PFSK-1 (cell line): ENCODE data around the gene FLRT3.

Source experiments
- FOXP2 ChIP-seq: optimal IDR thresholded peaks from 2 replicates; pipeline ENCODE3; 2011; ENCODE audit warnings: borderline replicate concordance, control low read depth, inconsistent platforms; ENCODE audit not compliant: insufficient read depth; ENCODE audit errors: extremely low read length, extremely low read depth
- POLR2AphosphoS5 ChIP-seq: IDR thresholded peaks from 2 replicates; pipeline ENCODE4 v1.6.1; 2012; ENCODE audit warnings: low read depth, mild to moderate bottlenecking, control low read depth, low read length, moderate library complexity
- REST ChIP-seq, 2 experiments: IDR thresholded peaks; 2 replicates each; pipeline versions ENCODE4 v1.6.1 to v1.8.0; 2011 to 2012; ENCODE audit warnings: low read depth in 2 of 2, low read length in 2 of 2, control low read depth in 1 of 2, inconsistent platforms in 1 of 2, mild to moderate bottlenecking in 1 of 2, moderate library complexity in 1 of 2; ENCODE audit not compliant: insufficient read depth in 1 of 2
- SIN3A ChIP-seq: IDR thresholded peaks from 2 replicates; pipeline ENCODE4 v1.6.1; 2012; ENCODE audit warnings: mild to moderate bottlenecking, low read length, moderate library complexity, borderline replicate concordance; ENCODE audit not compliant: insufficient read depth

- TF ChIP-seq SIN3A (no peak), POLR2AphosphoS5 (no peak), REST (IDR thresholded peaks at IDR 0.05; ENCODE audit: insufficient read depth in 1 of 2, low read depth in 2 of 2, low read length in 2 of 2) (no peak), FOXP2 (no peak)
Observed at GRCh38 chr20:14341801-14342200, 4.4 kb upstream of the FLRT3 start.
